GM23338 (cell line): Measurements from ENCODE around the gene GDA. TPM values are rescaled to one million over a fixed set of nuclear protein-coding genes. Genes with fewer than 3 reads are reported as not detected.

ENCODE experiments used
- ATAC-seq: fragments of 200-7000 bp; cut with Tn5 transposase; 3 replicates; pipeline ENCODE4 v1.9.1; 2020
- DNase-seq: peaks from one replicate; pipeline ENCODE4 v3.0.0-alpha.2; 2015; ENCODE audit warnings: low spot score
- H2AFZ ChIP-seq: fragments of 200-600 bp; sonication (generic); 2 replicates; pipeline ENCODE4 v1.8.0; 2016; ENCODE audit warnings: antibody characterized with exemption, mild to moderate bottlenecking, moderate library complexity
- H3F3A ChIP-seq: fragments of 200-600 bp; sonication (generic); replicated peaks from 2 replicates; pipeline ENCODE4 v1.8.0; 2017; ENCODE audit warnings: antibody characterized with exemption, mixed run types, low read depth
- H3K27ac ChIP-seq: fragments of 200-600 bp; sonication (generic); 2 replicates; pipeline ENCODE4 v1.6.1; 2016; ENCODE audit warnings: low read depth
- H3K27me3 ChIP-seq: fragments of 200-600 bp; sonication (generic); 2 replicates; pipeline ENCODE4 v1.8.0; 2016; ENCODE audit warnings: mild to moderate bottlenecking, mixed run types, moderate library complexity; ENCODE audit not compliant: insufficient read depth
- H3K36me3 ChIP-seq: fragments of 200-600 bp; sonication (generic); 2 replicates; pipeline ENCODE4 v1.8.0; 2016; ENCODE audit warnings: mild to moderate bottlenecking; ENCODE audit not compliant: insufficient read depth
- H3K4me1 ChIP-seq: fragments of 200-600 bp; sonication (generic); 2 replicates; pipeline ENCODE4 v1.8.0; 2016; ENCODE audit warnings: mild to moderate bottlenecking, moderate library complexity; ENCODE audit not compliant: insufficient read depth
- H3K4me2 ChIP-seq: fragments of 200-600 bp; sonication (generic); 2 replicates; pipeline ENCODE4 v1.7.1; 2017; ENCODE audit warnings: mixed run types
- H3K4me3 ChIP-seq: fragments of 200-600 bp; sonication (generic); 2 replicates; pipeline ENCODE4 v1.6.1; 2016; ENCODE audit warnings: mixed run types
- H3K79me2 ChIP-seq: fragments of 200-600 bp; sonication (generic); replicated peaks from 2 replicates; pipeline ENCODE4 v1.8.0; 2017; ENCODE audit warnings: mild to moderate bottlenecking; ENCODE audit not compliant: insufficient read depth
- H3K9me2 ChIP-seq: fragments of 200-600 bp; sonication (generic); 2 replicates; pipeline ENCODE4 v1.8.0; 2017; ENCODE audit not compliant: insufficient read depth
- H4K20me1 ChIP-seq: fragments of 200-600 bp; sonication (generic); replicated peaks from 2 replicates; pipeline ENCODE4 v1.8.0; 2017; ENCODE audit warnings: mild to moderate bottlenecking; ENCODE audit not compliant: insufficient read depth
- H3K27ac Mint-ChIP-seq: 2 replicates; pipeline ENCODE4 v1.8.0; 2020; ENCODE audit warnings: inconsistent platforms, mild to moderate bottlenecking, moderate library complexity, mixed read lengths
- H3K27me3 Mint-ChIP-seq: 3 replicates; pipeline ENCODE4 v1.8.0; 2022; ENCODE audit warnings: low read depth, mild to moderate bottlenecking, moderate library complexity, mixed read lengths, inconsistent platforms; ENCODE audit not compliant: insufficient read depth, poor library complexity
- H3K36me3 Mint-ChIP-seq: 3 replicates; pipeline ENCODE4 v1.8.0; 2021; ENCODE audit warnings: low read depth, mild to moderate bottlenecking, inconsistent platforms, moderate library complexity, mixed read lengths
- H3K4me1 Mint-ChIP-seq: 3 replicates; pipeline ENCODE4 v1.8.0; 2020; ENCODE audit warnings: mild to moderate bottlenecking, inconsistent platforms, mixed read lengths
- H3K4me3 Mint-ChIP-seq: 3 replicates; pipeline ENCODE4 v1.8.0; 2021; ENCODE audit warnings: moderate library complexity, mild to moderate bottlenecking, inconsistent platforms, mixed read lengths
- H3K9me3 Mint-ChIP-seq: 3 replicates; pipeline ENCODE4 v1.8.0; 2020; ENCODE audit warnings: moderate library complexity, mild to moderate bottlenecking, inconsistent platforms, mixed read lengths
- CREB1 ChIP-seq: fragments of 250-450 bp; sonication (Bioruptor Pico); IDR thresholded peaks from 2 replicates; pipeline ENCODE4 v1.5.0; 2020; ENCODE audit warnings: low read depth, mild to moderate bottlenecking, moderate library complexity
- EZH2 ChIP-seq: fragments of 200-600 bp; sonication (generic); IDR thresholded peaks from one replicate; pipeline ENCODE4 v1.8.0; 2017; ENCODE audit warnings: antibody characterized with exemption, mild to moderate bottlenecking, low read depth; ENCODE audit not compliant: unreplicated experiment
- EZH2phosphoT487 ChIP-seq: fragments of 200-600 bp; sonication (generic); IDR thresholded peaks from one replicate; pipeline ENCODE4 v1.8.1; 2018; ENCODE audit warnings: antibody characterized with exemption; ENCODE audit not compliant: unreplicated experiment
- JUNB ChIP-seq: IDR thresholded peaks from one replicate; pipeline ENCODE4 v1.6.1; 2016; ENCODE audit warnings: antibody characterized with exemption; ENCODE audit not compliant: unreplicated experiment
- NANOG ChIP-seq: IDR thresholded peaks from 2 replicates; pipeline ENCODE4 v1.6.1; 2016; ENCODE audit warnings: antibody characterized with exemption, borderline replicate concordance
- POLR2AphosphoS5 ChIP-seq: IDR thresholded peaks from 2 replicates; pipeline ENCODE4 v1.6.1; 2016; ENCODE audit warnings: antibody characterized with exemption, low read depth
- STAT1 ChIP-seq: IDR thresholded peaks from one replicate; pipeline ENCODE4 v1.6.1; 2016; ENCODE audit warnings: antibody characterized with exemption; ENCODE audit not compliant: unreplicated experiment
- ZNF114 ChIP-seq: fragments of 250-450 bp; sonication (Bioruptor Pico); IDR thresholded peaks from 2 replicates; pipeline ENCODE4 v1.5.0; 2020; ENCODE audit warnings: mild to moderate bottlenecking, moderate library complexity
- polyA plus RNA-seq: library from polyadenylated mRNA; unstranded; fragments of >200 nt; fragmentation: Nextera tagmentation; extraction: Ambion mirVana; gene quantifications from 2 replicates; pipeline ENCODE4 v1.2.1, GENCODE V29; 2016
- total RNA-seq: library from RNA; depleted of rRNA; stranded (reverse); fragments of >200 nt; shearing (Covaris generic); gene quantifications from 2 replicates; pipeline ENCODE4 v1.2.3, GENCODE V29; 2014
- TF ChIP-seq, protein P1 (sequence below): IDR thresholded peaks from 2 replicates; pipeline ENCODE4 v1.6.1; 2016; ENCODE audit warnings: antibody characterized with exemption
- TF ChIP-seq, protein P2 (sequence below), 2 experiments: fragments of 200-600 bp in 1 of 2; sonication (generic) in 1 of 2; conservative IDR thresholded peaks; 2 replicates each; pipeline versions ENCODE4 v1.5.1 to v1.6.1; 2016 to 2017; ENCODE audit warnings: antibody characterized with exemption in 2 of 2, low read depth in 2 of 2, mild to moderate bottlenecking in 2 of 2, moderate library complexity in 1 of 2
- TF ChIP-seq, protein P3 (sequence below): IDR thresholded peaks from one replicate; pipeline ENCODE4 v1.6.1; 2018; ENCODE audit warnings: antibody characterized with exemption; ENCODE audit not compliant: unreplicated experiment

GDA gene
- total and polyA plus RNA-seq, 2 experiments from 2014 or later = 4.0 to 5.8 TPM

DNA sequence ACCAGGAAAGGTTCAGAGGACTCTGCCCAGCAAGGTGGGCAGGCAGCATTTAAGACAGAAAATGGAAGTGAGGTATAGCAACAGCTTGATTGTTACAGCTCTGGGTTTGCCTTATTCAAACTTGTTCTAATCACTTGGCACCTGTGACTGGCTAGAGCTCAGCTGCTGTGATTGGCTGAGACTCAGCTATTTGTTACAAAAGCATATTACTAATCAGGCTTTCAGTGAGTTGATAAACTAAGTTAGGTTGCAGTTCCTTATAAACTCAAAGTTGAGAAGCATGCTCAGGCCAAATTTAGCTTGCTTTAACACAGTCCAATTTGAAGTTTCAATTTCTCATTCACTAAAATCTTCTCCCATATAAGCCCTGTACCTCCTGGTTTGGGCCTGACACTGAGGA, 56.3 kb downstream of the GDA start:
- H3K4me2 ChIP-seq = no peak overlapping the region
- peak overlapping the region; percentile 70 for H2AFZ ChIP-seq
- no peaks in the 10 kb centered on the region for H3K36me3 ChIP-seq
- Mint-ChIP-seq H3K36me3 (no peaks in the 10 kb centered on the region), H3K4me1 (no peaks in the 10 kb centered on the region; the same call in 2 of the 3 replicates), H3K4me3 (no peak overlapping the region), H3K9me3 (no peaks in the 10 kb centered on the region; the same call in 2 of the 3 replicates), H3K27me3 (no peaks in the 10 kb centered on the region), H3K27ac (no peak overlapping the region)
- H3K9me2 ChIP-seq = no peaks in the 10 kb centered on the region
- ATAC-seq (no peak), DNase-seq (no peak)
- TF ChIP-seq CREB1 (CRISPR knock-in tag) (no peak), POLR2AphosphoS5 (no peak), STAT1 (no peak), EZH2 (no peak), JUNB (no peak), ZNF114 (CRISPR knock-in tag) (no peak), EZH2phosphoT487 (no peak), NANOG (no peak)
- TF ChIP-seq, protein P1, sequence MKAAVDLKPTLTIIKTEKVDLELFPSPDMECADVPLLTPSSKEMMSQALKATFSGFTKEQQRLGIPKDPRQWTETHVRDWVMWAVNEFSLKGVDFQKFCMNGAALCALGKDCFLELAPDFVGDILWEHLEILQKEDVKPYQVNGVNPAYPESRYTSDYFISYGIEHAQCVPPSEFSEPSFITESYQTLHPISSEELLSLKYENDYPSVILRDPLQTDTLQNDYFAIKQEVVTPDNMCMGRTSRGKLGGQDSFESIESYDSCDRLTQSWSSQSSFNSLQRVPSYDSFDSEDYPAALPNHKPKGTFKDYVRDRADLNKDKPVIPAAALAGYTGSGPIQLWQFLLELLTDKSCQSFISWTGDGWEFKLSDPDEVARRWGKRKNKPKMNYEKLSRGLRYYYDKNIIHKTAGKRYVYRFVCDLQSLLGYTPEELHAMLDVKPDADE = no peak
- TF ChIP-seq, protein P2, sequence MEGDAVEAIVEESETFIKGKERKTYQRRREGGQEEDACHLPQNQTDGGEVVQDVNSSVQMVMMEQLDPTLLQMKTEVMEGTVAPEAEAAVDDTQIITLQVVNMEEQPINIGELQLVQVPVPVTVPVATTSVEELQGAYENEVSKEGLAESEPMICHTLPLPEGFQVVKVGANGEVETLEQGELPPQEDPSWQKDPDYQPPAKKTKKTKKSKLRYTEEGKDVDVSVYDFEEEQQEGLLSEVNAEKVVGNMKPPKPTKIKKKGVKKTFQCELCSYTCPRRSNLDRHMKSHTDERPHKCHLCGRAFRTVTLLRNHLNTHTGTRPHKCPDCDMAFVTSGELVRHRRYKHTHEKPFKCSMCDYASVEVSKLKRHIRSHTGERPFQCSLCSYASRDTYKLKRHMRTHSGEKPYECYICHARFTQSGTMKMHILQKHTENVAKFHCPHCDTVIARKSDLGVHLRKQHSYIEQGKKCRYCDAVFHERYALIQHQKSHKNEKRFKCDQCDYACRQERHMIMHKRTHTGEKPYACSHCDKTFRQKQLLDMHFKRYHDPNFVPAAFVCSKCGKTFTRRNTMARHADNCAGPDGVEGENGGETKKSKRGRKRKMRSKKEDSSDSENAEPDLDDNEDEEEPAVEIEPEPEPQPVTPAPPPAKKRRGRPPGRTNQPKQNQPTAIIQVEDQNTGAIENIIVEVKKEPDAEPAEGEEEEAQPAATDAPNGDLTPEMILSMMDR (conservative IDR thresholded peaks at IDR 0.05; ENCODE audit: low read depth in 2 of 2) = no peak
- TF ChIP-seq, protein P3, sequence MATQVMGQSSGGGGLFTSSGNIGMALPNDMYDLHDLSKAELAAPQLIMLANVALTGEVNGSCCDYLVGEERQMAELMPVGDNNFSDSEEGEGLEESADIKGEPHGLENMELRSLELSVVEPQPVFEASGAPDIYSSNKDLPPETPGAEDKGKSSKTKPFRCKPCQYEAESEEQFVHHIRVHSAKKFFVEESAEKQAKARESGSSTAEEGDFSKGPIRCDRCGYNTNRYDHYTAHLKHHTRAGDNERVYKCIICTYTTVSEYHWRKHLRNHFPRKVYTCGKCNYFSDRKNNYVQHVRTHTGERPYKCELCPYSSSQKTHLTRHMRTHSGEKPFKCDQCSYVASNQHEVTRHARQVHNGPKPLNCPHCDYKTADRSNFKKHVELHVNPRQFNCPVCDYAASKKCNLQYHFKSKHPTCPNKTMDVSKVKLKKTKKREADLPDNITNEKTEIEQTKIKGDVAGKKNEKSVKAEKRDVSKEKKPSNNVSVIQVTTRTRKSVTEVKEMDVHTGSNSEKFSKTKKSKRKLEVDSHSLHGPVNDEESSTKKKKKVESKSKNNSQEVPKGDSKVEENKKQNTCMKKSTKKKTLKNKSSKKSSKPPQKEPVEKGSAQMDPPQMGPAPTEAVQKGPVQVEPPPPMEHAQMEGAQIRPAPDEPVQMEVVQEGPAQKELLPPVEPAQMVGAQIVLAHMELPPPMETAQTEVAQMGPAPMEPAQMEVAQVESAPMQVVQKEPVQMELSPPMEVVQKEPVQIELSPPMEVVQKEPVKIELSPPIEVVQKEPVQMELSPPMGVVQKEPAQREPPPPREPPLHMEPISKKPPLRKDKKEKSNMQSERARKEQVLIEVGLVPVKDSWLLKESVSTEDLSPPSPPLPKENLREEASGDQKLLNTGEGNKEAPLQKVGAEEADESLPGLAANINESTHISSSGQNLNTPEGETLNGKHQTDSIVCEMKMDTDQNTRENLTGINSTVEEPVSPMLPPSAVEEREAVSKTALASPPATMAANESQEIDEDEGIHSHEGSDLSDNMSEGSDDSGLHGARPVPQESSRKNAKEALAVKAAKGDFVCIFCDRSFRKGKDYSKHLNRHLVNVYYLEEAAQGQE = no peak
- no peak overlapping the region for H3K4me3 ChIP-seq
- no peaks in the 10 kb centered on the region for H3K27me3 ChIP-seq
- H4K20me1 ChIP-seq = no peaks in the 10 kb centered on the region
- H3K4me1 ChIP-seq = no peaks in the 10 kb centered on the region
- H3F3A ChIP-seq = no peaks in the 10 kb centered on the region
- no peak overlapping the region for H3K27ac ChIP-seq
- H3K79me2 ChIP-seq = no peaks in the 10 kb centered on the region
